Breast epithelium (tissue), 3 donors: ENCODE results near the gene CSTF1.

ENCODE experiments used
- CTCF ChIP-seq, 3 donors: fragments of 450-650 bp; IDR thresholded peaks; one replicate each; pipeline ENCODE4 v1.5.1; 2016 to 2017; ENCODE audit warnings: antibody characterized with exemption in 3 of 3, mild to moderate bottlenecking in 3 of 3, moderate library complexity in 3 of 3
- POLR2A ChIP-seq: fragments of 450-650 bp; IDR thresholded peaks from one replicate; pipeline ENCODE4 v1.6.1; 2016; ENCODE audit warnings: antibody characterized with exemption, mild to moderate bottlenecking, moderate library complexity
- POLR2AphosphoS5 ChIP-seq, 3 donors: sonication (generic); formaldehyde crosslinking; IDR thresholded peaks; one replicate each; pipeline ENCODE4 v1.6.1; 2017; ENCODE audit warnings: antibody characterized with exemption in 3 of 3

GRCh38 chr20:56411759-56412472 lies 19.5 kb downstream of the CSTF1 start, which contains the start of gene CASS4:
- no peak for TF ChIP-seq CTCF (IDR thresholded peaks at IDR 0.05)
- no peak for TF ChIP-seq POLR2A
- no peak for TF ChIP-seq POLR2AphosphoS5 (IDR thresholded peaks at IDR 0.05)
